Coronary artery (tissue), 2 donors: ENCODE measurements around the gene SRPRB.

Source experiments
- DNase-seq: peaks from one replicate; pipeline ENCODE4 v3.0.0-alpha.2; 2017; ENCODE audit warnings: low spot score
- H3K27ac ChIP-seq, 2 donors: fragments of 200-600 bp; sonication (generic); one replicate each; pipeline ENCODE4 v1.5.1; 2016 to 2019
- H3K4me3 ChIP-seq: fragments of 200-600 bp; sonication (generic); 2 replicates; pipeline ENCODE4 v1.5.1; 2016; ENCODE audit warnings: mild to moderate bottlenecking, moderate library complexity
- TF ChIP-seq, protein P1 (sequence below): fragments of 200-600 bp; sonication (generic); IDR thresholded peaks from one replicate; pipeline ENCODE4 v1.5.1; 2019; ENCODE audit warnings: antibody characterized with exemption

The SRPRB gene, protein sequence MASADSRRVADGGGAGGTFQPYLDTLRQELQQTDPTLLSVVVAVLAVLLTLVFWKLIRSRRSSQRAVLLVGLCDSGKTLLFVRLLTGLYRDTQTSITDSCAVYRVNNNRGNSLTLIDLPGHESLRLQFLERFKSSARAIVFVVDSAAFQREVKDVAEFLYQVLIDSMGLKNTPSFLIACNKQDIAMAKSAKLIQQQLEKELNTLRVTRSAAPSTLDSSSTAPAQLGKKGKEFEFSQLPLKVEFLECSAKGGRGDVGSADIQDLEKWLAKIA

GRCh38 chr3:133805702-133806475 lies at the start of gene SRPRB:
Gene SRPRB, plus strand, starts transcription at chr3:133805815. Its CDS starts 34 bp downstream, at chr3:133805849.
- peak within 1 kb of the TSS; percentile 95 for H3K4me3 ChIP-seq
- DNase-seq, result peak; percentile 95
- peak within 1 kb of the TSS; percentile 51 to 65 for H3K27ac ChIP-seq
- TF ChIP-seq, protein P1, sequence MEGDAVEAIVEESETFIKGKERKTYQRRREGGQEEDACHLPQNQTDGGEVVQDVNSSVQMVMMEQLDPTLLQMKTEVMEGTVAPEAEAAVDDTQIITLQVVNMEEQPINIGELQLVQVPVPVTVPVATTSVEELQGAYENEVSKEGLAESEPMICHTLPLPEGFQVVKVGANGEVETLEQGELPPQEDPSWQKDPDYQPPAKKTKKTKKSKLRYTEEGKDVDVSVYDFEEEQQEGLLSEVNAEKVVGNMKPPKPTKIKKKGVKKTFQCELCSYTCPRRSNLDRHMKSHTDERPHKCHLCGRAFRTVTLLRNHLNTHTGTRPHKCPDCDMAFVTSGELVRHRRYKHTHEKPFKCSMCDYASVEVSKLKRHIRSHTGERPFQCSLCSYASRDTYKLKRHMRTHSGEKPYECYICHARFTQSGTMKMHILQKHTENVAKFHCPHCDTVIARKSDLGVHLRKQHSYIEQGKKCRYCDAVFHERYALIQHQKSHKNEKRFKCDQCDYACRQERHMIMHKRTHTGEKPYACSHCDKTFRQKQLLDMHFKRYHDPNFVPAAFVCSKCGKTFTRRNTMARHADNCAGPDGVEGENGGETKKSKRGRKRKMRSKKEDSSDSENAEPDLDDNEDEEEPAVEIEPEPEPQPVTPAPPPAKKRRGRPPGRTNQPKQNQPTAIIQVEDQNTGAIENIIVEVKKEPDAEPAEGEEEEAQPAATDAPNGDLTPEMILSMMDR, result no peak

DNA sequence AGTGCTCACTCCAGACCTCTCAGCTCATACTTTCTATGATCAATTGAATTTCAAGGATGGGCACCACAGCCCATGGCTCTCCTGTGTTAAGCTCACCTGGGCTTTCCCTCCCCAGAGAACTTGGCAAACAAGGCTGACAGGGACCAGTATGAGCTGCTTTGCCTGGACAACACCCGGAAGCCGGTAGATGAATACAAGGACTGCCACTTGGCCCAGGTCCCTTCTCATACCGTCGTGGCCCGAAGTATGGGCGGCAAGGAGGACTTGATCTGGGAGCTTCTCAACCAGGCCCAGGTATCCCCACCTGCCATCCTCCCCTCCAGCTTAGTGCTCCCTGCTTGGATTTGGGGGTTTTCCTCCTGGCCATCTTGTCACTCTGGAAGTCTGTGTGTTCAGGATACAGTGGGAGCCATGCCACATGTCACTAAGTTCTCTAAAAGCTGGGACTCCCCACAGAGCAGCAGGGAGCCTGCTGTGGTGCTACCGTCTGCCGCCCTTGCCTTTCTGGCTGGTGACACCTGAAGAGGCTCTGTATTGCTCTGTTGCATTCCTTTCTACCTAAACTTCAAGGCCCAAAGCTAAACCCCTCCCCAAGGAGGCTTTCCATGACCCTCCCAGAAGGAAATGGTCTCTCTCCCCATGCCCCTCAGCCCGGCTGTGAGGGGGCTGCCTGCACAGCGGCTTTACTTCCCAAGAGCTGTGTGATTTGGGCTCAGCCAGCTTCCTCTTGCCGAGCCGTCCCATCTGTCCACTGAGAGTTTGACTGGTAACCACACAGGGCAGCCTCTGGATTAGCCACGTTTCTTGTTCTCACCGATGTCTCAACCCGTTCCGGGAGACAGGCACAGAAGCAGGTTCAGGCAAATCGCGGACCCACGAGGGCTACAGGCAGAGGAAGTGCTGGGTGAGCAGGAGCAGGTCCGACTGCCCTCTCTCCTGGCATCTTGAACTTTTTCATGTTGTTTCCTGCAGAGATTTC lies 48.6 kb upstream of the SRPRB start:
- H3K27ac ChIP-seq, result no peak overlapping the region
- no peak overlapping the region for H3K4me3 ChIP-seq
- no peak for DNase-seq
- TF ChIP-seq, protein P1, result no peak

DNA sequence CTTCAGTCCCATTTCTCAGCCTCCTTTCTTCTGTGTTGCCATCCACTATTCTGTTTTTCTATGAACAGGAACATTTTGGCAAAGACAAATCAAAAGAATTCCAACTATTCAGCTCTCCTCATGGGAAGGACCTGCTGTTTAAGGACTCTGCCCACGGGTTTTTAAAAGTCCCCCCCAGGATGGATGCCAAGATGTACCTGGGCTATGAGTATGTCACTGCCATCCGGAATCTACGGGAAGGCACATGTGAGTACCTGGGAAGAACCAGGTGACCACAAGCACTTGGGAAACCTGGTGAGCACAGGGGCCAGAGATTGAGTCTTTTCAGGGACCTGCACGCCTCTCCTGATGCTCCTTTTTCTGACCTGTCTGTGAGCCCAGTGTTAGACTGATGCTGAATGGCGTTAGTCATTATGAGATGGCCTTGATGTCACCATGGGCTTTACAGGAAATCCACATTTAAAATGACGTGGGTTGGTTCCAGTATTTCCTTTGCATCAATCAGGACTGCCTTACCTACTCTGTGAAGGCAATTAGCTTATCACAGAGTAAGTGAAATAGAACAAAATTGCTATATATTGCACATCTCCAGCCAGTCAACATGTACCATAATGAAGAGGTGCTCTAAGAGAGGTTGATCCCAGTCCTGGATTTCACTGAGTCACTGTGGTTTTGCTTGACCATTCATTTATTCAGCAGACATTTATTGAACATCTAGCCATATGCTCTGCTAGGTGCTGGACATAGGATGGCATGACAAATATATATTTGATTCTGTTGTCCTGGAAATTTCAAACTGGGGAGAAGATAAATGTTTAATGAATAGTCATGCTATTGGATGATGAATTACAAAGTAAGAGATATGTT lies 47.7 kb upstream of the SRPRB start:
- TF ChIP-seq, protein P1, result no peak
- Histone ChIP-seq H3K4me3 (no peak overlapping the region), H3K27ac (no peak overlapping the region)
- DNase-seq, result no peak

DNA sequence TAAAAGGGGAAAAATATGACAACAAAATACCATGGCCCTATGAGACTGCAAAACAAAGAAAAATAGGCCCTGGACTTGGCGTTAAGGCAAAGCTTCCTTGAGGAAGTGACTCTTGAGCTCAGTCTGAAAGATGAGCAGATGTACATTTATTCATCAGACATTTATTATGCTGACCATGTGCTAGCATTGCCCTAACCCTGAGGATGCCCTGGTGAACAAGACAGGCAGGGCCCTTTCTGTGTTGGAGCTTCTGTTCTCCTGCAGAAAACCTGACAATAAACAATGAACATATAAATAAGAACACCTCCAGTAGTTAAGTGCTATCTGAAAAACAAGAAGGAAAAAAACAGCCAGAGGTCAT lies 47.1 kb upstream of the SRPRB start:
- Histone ChIP-seq H3K4me3 (no peak overlapping the region), H3K27ac (no peak overlapping the region)
- DNase-seq, result no peak
- TF ChIP-seq, protein P1, result no peak

DNA sequence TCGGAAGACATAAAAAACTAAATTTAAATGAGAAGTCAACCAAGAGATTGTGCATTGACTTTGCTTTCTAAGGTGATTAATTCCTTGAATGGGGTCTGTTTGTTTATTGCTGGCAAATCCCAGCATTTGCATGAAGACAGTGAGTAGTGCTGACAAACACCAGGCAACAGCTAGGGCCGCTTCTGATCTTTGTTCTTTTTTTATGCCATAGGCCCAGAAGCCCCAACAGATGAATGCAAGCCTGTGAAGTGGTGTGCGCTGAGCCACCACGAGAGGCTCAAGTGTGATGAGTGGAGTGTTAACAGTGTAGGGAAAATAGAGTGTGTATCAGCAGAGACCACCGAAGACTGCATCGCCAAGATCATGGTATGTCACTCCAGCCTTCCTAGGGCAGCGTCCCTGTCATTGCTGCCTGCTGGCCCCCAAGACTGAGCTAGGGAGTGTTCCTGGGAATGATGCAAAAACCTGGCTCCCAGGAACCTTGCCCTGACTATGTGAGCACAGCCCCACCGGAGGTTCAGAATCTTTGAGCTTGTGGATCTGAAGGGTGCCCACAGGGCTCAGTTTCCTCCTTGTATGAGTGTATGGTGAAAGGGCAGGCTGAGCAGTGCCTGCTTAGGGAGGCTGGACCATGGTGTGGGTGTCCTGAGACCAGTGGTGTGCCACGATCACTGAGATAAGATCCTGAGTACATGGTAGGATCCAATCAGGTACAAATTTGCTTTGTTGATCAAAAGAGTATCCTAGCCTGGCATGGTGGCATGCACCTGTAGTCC lies 46.5 kb upstream of the SRPRB start:
- no peak for DNase-seq
- TF ChIP-seq, protein P1, result no peak
- no peak overlapping the region for H3K27ac ChIP-seq
- H3K4me3 ChIP-seq, result no peak overlapping the region
